H1 (cell line): Measurements from ENCODE around the gene KRTAP5-4. TPM values are rescaled to one million over a fixed set of nuclear protein-coding genes. Genes with fewer than 3 reads are reported as not detected.

Source experiments
- CTCF ChIA-PET: fragments of 300-600 bp; sonication (Branson Sonifier 250); formaldehyde crosslinking; loops from one replicate; lab custom pipeline; 2021; ENCODE audit not compliant: partially characterized antibody; lab: Charles Lee
- POLR2A ChIA-PET: fragments of 300-600 bp; sonication (Branson Sonifier 250); formaldehyde crosslinking; loops from one replicate; lab custom pipeline; 2021; ENCODE audit warnings: inconsistent platforms; ENCODE audit not compliant: partially characterized antibody; lab: Charles Lee
- DNase-seq, 2 experiments: peaks; one replicate each; pipeline versions ENCODE4 v3.0.0 to v3.0.0-alpha.2; 2010 to 2022; ENCODE audit warnings: low spot score in 2 of 2, low read depth in 1 of 2, mixed read lengths in 1 of 2
- FAIRE-seq: peaks from 2 replicates; lab custom pipeline; 2011; peaks lifted over from hg19 to GRCh38; lab: Jason Lieb, UNC
- H2AFZ ChIP-seq: 2 replicates; pipeline ENCODE4 v1.8.1; 2012; ENCODE audit warnings: low read length, inconsistent platforms
- H2AK5ac ChIP-seq: 2 replicates; pipeline ENCODE4 v1.6.1; 2013; ENCODE audit warnings: low read depth, low read length
- H2BK120ac ChIP-seq: replicated peaks from 2 replicates; pipeline ENCODE3; 2013; ENCODE audit warnings: low read depth, low read length, inconsistent platforms
- H2BK12ac ChIP-seq: 2 replicates; pipeline ENCODE4 v1.6.1; 2013; ENCODE audit warnings: low read depth, low read length
- H2BK15ac ChIP-seq: 2 replicates; pipeline ENCODE4 v1.6.1; 2013; ENCODE audit warnings: low read length
- H2BK20ac ChIP-seq: 2 replicates; pipeline ENCODE4 v1.6.1; 2013; ENCODE audit warnings: low read length
- H2BK5ac ChIP-seq: 2 replicates; pipeline ENCODE4 v1.6.1; 2013; ENCODE audit warnings: low read depth, low read length
- H3K14ac ChIP-seq: 2 replicates; pipeline ENCODE4 v1.6.1; 2013; ENCODE audit warnings: inconsistent platforms; ENCODE audit not compliant: insufficient read length
- H3K18ac ChIP-seq: 2 replicates; pipeline ENCODE4 v1.6.1; 2013; ENCODE audit warnings: low read length; ENCODE audit errors: extremely low read depth
- H3K23ac ChIP-seq: 2 replicates; pipeline ENCODE4 v1.6.1; 2013; ENCODE audit warnings: inconsistent platforms; ENCODE audit not compliant: insufficient read length
- H3K23me2 ChIP-seq: 2 replicates; pipeline ENCODE4 v1.6.1; 2013; ENCODE audit warnings: low read depth, low read length
- H3K27ac ChIP-seq: 2 replicates; pipeline ENCODE4 v1.6.1; 2011; ENCODE audit warnings: low read depth, low read length, inconsistent platforms
- H3K27me3 ChIP-seq, 4 experiments: replicated peaks in 1 of 4; 1 replicate in 1 of 4; 2 replicates in 3 of 4; pipeline versions ENCODE4 v1.6.1 to v1.8.1; 2011 to 2013; ENCODE audit warnings: low read length in 3 of 4, mild to moderate bottlenecking in 3 of 4, inconsistent platforms in 2 of 4, mixed read lengths in 2 of 4, moderate library complexity in 1 of 4; ENCODE audit not compliant: control insufficient read depth in 3 of 4, insufficient read depth in 3 of 4; ENCODE audit errors: extremely low read depth in 1 of 4
- H3K36me3 ChIP-seq, 4 experiments: 2 replicates each; pipeline versions ENCODE4 v1.6.1 to v1.8.1; 2011 to 2013; ENCODE audit warnings: mild to moderate bottlenecking in 4 of 4, low read length in 3 of 4, moderate library complexity in 2 of 4, control low read depth in 1 of 4, inconsistent platforms in 1 of 4; ENCODE audit not compliant: insufficient read depth in 4 of 4, control insufficient read depth in 2 of 4
- H3K4ac ChIP-seq: replicated peaks from 2 replicates; pipeline ENCODE3; 2013; ENCODE audit warnings: low read length, low read depth, mixed read lengths, inconsistent platforms; ENCODE audit not compliant: insufficient read length
- H3K4me1 ChIP-seq, 4 experiments: replicated peaks in 1 of 4; 1 replicate in 1 of 4; 2 replicates in 3 of 4; pipeline versions ENCODE4 v1.6.1 to v1.8.1; 2011 to 2013; ENCODE audit warnings: low read length in 3 of 4, inconsistent platforms in 2 of 4, mixed read lengths in 1 of 4; ENCODE audit not compliant: insufficient read depth in 4 of 4, control insufficient read depth in 3 of 4
- H3K4me2 ChIP-seq, 2 experiments: 2 replicates each; pipeline versions ENCODE4 v1.6.1 to v1.8.1; 2011 to 2013; ENCODE audit warnings: low read depth in 2 of 2, low read length in 2 of 2, control low read depth in 1 of 2, inconsistent platforms in 1 of 2, mild to moderate bottlenecking in 1 of 2; ENCODE audit not compliant: insufficient read depth in 1 of 2
- H3K4me3 ChIP-seq, 4 experiments: fragments of 200-600, 300-600 bp in 1 of 4; sonication (generic), shearing (Covaris generic), sonication (Bioruptor Twin) in 1 of 4; 2 replicates each; pipeline versions ENCODE4 v1.5.1 to v1.8.1; 2011 to 2016; ENCODE audit warnings: low read length in 4 of 4, low read depth in 3 of 4, control low read depth in 2 of 4, inconsistent platforms in 2 of 4, mild to moderate bottlenecking in 2 of 4, mixed read lengths in 1 of 4, moderate library complexity in 1 of 4; ENCODE audit not compliant: insufficient read depth in 2 of 4; ENCODE audit errors: extremely low read depth in 1 of 4
- H3K56ac ChIP-seq: replicated peaks from 2 replicates; pipeline ENCODE3; 2013; ENCODE audit warnings: low read depth, mild to moderate bottlenecking, mixed read lengths, low read length, inconsistent platforms; ENCODE audit not compliant: insufficient read length
- H3K79me1 ChIP-seq: 2 replicates; pipeline ENCODE4 v1.6.1; 2013; ENCODE audit warnings: low read depth, low read length, control low read depth
- H3K79me2 ChIP-seq, 2 experiments: 2 replicates each; pipeline versions ENCODE4 v1.6.1 to v1.8.1; 2012 to 2013; ENCODE audit warnings: low read length in 2 of 2, mild to moderate bottlenecking in 2 of 2, inconsistent platforms in 1 of 2; ENCODE audit not compliant: insufficient read depth in 2 of 2, control insufficient read depth in 1 of 2
- H3K9ac ChIP-seq, 4 experiments: replicated peaks in 1 of 4; 1 replicate in 1 of 4; 2 replicates in 3 of 4; pipeline versions ENCODE4 v1.6.1 to v1.8.1; 2011 to 2013; ENCODE audit warnings: low read depth in 3 of 4, low read length in 3 of 4, control low read depth in 2 of 4, mild to moderate bottlenecking in 2 of 4, moderate library complexity in 2 of 4, inconsistent platforms in 1 of 4; ENCODE audit errors: extremely low read depth in 1 of 4
- H3K9me3 ChIP-seq, 2 experiments: 2 replicates each; pipeline versions ENCODE4 v1.6.1 to v1.8.1; 2012 to 2013; ENCODE audit warnings: mild to moderate bottlenecking in 2 of 2, moderate library complexity in 2 of 2, control low read depth in 1 of 2, inconsistent platforms in 1 of 2, low read depth in 1 of 2, low read length in 1 of 2, mixed read lengths in 1 of 2; ENCODE audit not compliant: insufficient read depth in 2 of 2
- H4K20me1 ChIP-seq, 2 experiments: replicated peaks in 1 of 2; 2 replicates each; pipeline versions ENCODE3 to v1.8.1; 2011 to 2013; ENCODE audit warnings: inconsistent platforms in 2 of 2, low read length in 2 of 2, mild to moderate bottlenecking in 1 of 2; ENCODE audit not compliant: insufficient read depth in 2 of 2, control insufficient read depth in 1 of 2
- H4K5ac ChIP-seq: 2 replicates; pipeline ENCODE4 v1.6.1; 2013; ENCODE audit warnings: low read length, low read depth, mixed read lengths, inconsistent platforms; ENCODE audit not compliant: insufficient read length
- H4K8ac ChIP-seq: 2 replicates; pipeline ENCODE4 v1.8.0; 2013; ENCODE audit warnings: mild to moderate bottlenecking, moderate library complexity, low read length, inconsistent platforms; ENCODE audit not compliant: insufficient read depth; ENCODE audit errors: extremely low read depth
- H4K91ac ChIP-seq: replicated peaks from 2 replicates; pipeline ENCODE3; 2013; ENCODE audit warnings: low read length, mixed read lengths, inconsistent platforms; ENCODE audit not compliant: insufficient read length
- CBX5 ChIP-seq: fragments of 300-800, 300-1000 bp; sonication (generic); IDR thresholded peaks from 2 replicates; pipeline ENCODE4 v1.7.1; 2016; ENCODE audit warnings: antibody characterized with exemption, low read length, low read depth
- CTCF ChIP-seq, 3 experiments: IDR thresholded peaks; 1 replicate in 2 of 3; 2 replicates in 1 of 3; pipeline versions ENCODE4 v1.5.1 to v1.6.1; 2011; ENCODE audit warnings: low read length in 3 of 3, mild to moderate bottlenecking in 3 of 3, inconsistent platforms in 2 of 3, low read depth in 1 of 3, moderate library complexity in 1 of 3; ENCODE audit not compliant: insufficient read depth in 1 of 3; ENCODE audit errors: control extremely low read depth in 1 of 3
- EP300 ChIP-seq, 2 experiments: IDR thresholded peaks; 1 replicate in 1 of 2; 2 replicates in 1 of 2; pipeline ENCODE4 v1.6.1; 2011 to 2012; ENCODE audit warnings: low read depth in 2 of 2, low read length in 2 of 2, mild to moderate bottlenecking in 2 of 2, borderline replicate concordance in 1 of 2, inconsistent platforms in 1 of 2, moderate library complexity in 1 of 2
- EZH2 ChIP-seq: fragments of 200-600 bp; sonication (generic); IDR thresholded peaks from 2 replicates; pipeline ENCODE4 v1.7.1; 2012; ENCODE audit warnings: low read depth, mild to moderate bottlenecking, moderate library complexity, low read length, inconsistent platforms; ENCODE audit not compliant: severe bottlenecking
- HDAC6 ChIP-seq: IDR thresholded peaks from one replicate; pipeline ENCODE4 v1.7.1; 2012; ENCODE audit warnings: low read depth, mild to moderate bottlenecking, inconsistent platforms, low read length, moderate library complexity
- RNF2 ChIP-seq: fragments of 200-900, 300-1000 bp; sonication (generic); IDR thresholded peaks from 2 replicates; pipeline ENCODE4 v1.7.1; 2016; ENCODE audit warnings: borderline replicate concordance, low read depth, mild to moderate bottlenecking, antibody characterized with exemption, low read length; ENCODE audit not compliant: poor library complexity, severe bottlenecking; ENCODE audit errors: missing control alignments
- SIRT6 ChIP-seq: IDR thresholded peaks from one replicate; pipeline ENCODE4 v1.7.1; 2012; ENCODE audit warnings: low read length, inconsistent platforms
- TAF1 ChIP-seq: IDR thresholded peaks from 2 replicates; pipeline ENCODE4 v1.6.1; 2011; ENCODE audit warnings: mild to moderate bottlenecking, low read depth, low read length
- USF2 ChIP-seq: IDR thresholded peaks from 2 replicates; pipeline ENCODE4 v1.6.1; 2011; ENCODE audit warnings: low read length, improper control_type of control experiment
- WGBS, 2 experiments: shearing (Covaris generic) in 1 of 2; methylation state at CpG; one replicate each; pipeline versions ENCODE4 v1.1.6 to v1.1.7; 2013 to 2015; ENCODE audit warnings: low lambda C conversion rate in 2 of 2, mixed read lengths in 2 of 2, inconsistent platforms in 1 of 2, low coverage in 1 of 2, missing lambda C conversion rate in 1 of 2; ENCODE audit not compliant: insufficient replicate concordance in 2 of 2, insufficient coverage in 1 of 2, insufficient read length in 1 of 2; ENCODE audit errors: extremely low coverage in 1 of 2, missing lambda C conversion rate in 1 of 2; 5-methylcytosine and 5-hydroxymethylcytosine counted together
- polyA plus RNA-seq, 7 experiments: library from polyadenylated mRNA; depleted of rRNA in 3 of 7; stranded (reverse) in 5 of 7; unstranded in 2 of 7; fragments of >200 nt in 5 of 7; fragments of 200-250 nt in 2 of 7; gene quantifications; 1 replicate in 5 of 7; 2 replicates in 1 of 7; 4 replicates in 1 of 7; pipeline versions ENCODE4 v1.2.1 to v1.2.3, GENCODE V29; 2011 to 2013; ENCODE audit warnings: missing spikeins in 2 of 7, mixed read lengths in 2 of 7
- total RNA-seq: library from RNA; stranded (reverse); fragmentation: NEBNext Ultra II Directional; extraction: Animal tissue kit (Norgen Biotek cat#: 25700); gene quantifications from 2 replicates; pipeline ENCODE4 v1.2.1, GENCODE V29; 2021

Gene KRTAP5-4
- total and polyA plus RNA-seq, 2 of the 8 experiments (the other 6 are each of a cell fraction or from before 2014, with no cell fraction given): not detected

GRCh38 chr11:1641096-1641495, 19.2 kb upstream of the KRTAP5-4 start:
- Histone ChIP-seq H2AK5ac (no peak overlapping the region; the same call in 1 of the 2 replicates), H2AFZ (no peak overlapping the region), H2BK15ac (no peak overlapping the region), H2BK120ac (no peak overlapping the region), H2BK12ac (no peak overlapping the region), H3K9ac (no peak overlapping the region), H4K20me1 (no peaks in the 10 kb centered on the region), H3K18ac (no peak overlapping the region), H4K8ac (no peak overlapping the region), H4K5ac (no peak overlapping the region), H3K9me3 (no peaks in the 10 kb centered on the region), H3K4me1 (no peaks in the 10 kb centered on the region; a peak in 1 of 7 replicates), H3K4me3 (no peak overlapping the region), H3K4me2 (no peak overlapping the region), H3K23ac (no peak overlapping the region), H4K91ac (no peak overlapping the region), H3K27me3 (peaks cover 0 to 2% (median 0%) of the 10 kb centered on the region in 4 experiments; a peak in 1 of 7 replicates), H2BK20ac (no peak overlapping the region), H3K27ac (no peak overlapping the region), H3K23me2 (no peaks in the 10 kb centered on the region; the same call in 1 of the 2 replicates), H3K4ac (no peak overlapping the region), H3K79me2 (no peaks in the 10 kb centered on the region), H3K79me1 (no peaks in the 10 kb centered on the region), H2BK5ac (no peak overlapping the region), H3K36me3 (no peaks in the 10 kb centered on the region), H3K56ac (no peak overlapping the region), H3K14ac (no peak overlapping the region)
- WGBS, 2 experiments: 89% methylated on average over 15 of the region's 15 CpGs; no CpG with 5 or more reads in 1 of the 2 experiments
- FAIRE-seq (no peak), DNase-seq (no peak)
- POLR2A ChIA-PET: no interaction called here
- CTCF ChIA-PET: interaction anchor here (0.6 to 4.9 kb wide), 27 partner anchors 10 to 621 kb away, joined by 3 to 47 read pairs (median 4); partner anchors contain the start of genes KRTAP5-3 and KRTAP5-5
- TF ChIP-seq CTCF (IDR thresholded peaks at IDR 0.05; ENCODE audit: control extremely low read depth in 1 of 3, insufficient read depth in 1 of 3, low read depth in 1 of 3, low read length in 3 of 3) (no peak), HDAC6 (no peak), SIRT6 (no peak), TAF1 (no peak), EZH2 (no peak), EP300 (IDR thresholded peaks at IDR 0.05; ENCODE audit: borderline replicate concordance in 1 of 2, low read depth in 2 of 2, low read length in 2 of 2) (no peak), CBX5 (no peak), RNF2 (no peak), USF2 (no peak)
